ENCODE results near the gene KCNK17.

The KCNK17 gene

DNA sequence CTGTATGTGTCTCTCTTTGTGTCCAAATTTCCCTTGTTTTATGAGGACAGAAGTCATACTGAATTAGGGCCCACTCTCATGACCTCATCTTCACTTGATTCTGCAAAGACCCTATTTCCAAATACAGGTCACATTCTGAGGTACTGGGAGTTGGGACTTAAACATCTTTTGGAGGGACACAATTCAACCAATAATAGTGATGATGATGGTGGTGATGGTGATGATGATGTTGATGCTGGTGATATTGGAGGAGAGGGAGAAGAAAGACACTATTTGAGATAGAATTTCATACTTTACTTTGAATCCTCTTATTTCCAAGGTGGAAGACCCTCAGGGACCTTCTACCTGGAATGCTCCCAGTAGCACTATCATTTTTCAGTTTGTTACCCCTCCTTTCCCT lies 63.7 kb downstream of the KCNK17 start:
- H3K4me3 ChIP-seq (ENCODE audit: low read depth, low read length): no peak overlapping the region
- no peak overlapping the region for H3K27ac ChIP-seq
- DNase-seq: no peak
- TF ChIP-seq, protein P1, sequence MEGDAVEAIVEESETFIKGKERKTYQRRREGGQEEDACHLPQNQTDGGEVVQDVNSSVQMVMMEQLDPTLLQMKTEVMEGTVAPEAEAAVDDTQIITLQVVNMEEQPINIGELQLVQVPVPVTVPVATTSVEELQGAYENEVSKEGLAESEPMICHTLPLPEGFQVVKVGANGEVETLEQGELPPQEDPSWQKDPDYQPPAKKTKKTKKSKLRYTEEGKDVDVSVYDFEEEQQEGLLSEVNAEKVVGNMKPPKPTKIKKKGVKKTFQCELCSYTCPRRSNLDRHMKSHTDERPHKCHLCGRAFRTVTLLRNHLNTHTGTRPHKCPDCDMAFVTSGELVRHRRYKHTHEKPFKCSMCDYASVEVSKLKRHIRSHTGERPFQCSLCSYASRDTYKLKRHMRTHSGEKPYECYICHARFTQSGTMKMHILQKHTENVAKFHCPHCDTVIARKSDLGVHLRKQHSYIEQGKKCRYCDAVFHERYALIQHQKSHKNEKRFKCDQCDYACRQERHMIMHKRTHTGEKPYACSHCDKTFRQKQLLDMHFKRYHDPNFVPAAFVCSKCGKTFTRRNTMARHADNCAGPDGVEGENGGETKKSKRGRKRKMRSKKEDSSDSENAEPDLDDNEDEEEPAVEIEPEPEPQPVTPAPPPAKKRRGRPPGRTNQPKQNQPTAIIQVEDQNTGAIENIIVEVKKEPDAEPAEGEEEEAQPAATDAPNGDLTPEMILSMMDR (IDR thresholded peaks at IDR 0.05; ENCODE audit: low read depth, low read length, missing control alignments): no peak
- H3K27me3 ChIP-seq (replicated peaks): no peaks in the 10 kb centered on the region
- in situ Hi-C loops (cut with HindIII; ENCODE audit: low pct_ligation_motif_present, low sequenced_read_pairs): no loop called here
- no peaks in the 10 kb centered on the region for H3K36me3 ChIP-seq (replicated peaks)

DNA sequence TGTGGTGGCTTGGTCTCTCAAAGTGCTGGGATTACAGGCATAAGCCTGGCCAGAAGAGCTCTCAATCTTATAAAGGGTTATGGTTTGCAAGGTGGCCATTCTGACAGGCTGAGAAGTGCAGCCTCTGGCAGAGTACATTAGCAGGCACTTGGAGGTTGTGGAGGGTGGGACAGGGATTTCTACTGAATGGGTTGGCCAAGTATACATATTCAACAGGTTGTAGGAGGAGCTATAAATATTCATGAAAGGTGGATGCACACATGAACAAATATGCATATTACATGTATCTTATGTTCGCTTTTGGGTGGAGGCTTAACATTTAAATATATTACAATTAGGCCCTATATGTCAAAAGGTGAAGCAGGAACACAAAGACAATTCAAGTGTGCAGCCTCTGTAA lies 64.9 kb downstream of the KCNK17 start:
- in situ Hi-C loops (cut with HindIII; ENCODE audit: low pct_ligation_motif_present, low sequenced_read_pairs): no loop called here
- TF ChIP-seq, protein P1 (IDR thresholded peaks at IDR 0.05; ENCODE audit: low read depth, low read length, missing control alignments): no peak

More for the DNA sequence above, 64.9 kb downstream of the KCNK17 start:
- Histone ChIP-seq H3K27ac (no peak overlapping the region), H3K4me3 (ENCODE audit: low read depth, low read length) (no peak overlapping the region), H3K36me3 (replicated peaks) (no peaks in the 10 kb centered on the region), H3K27me3 (replicated peaks) (no peaks in the 10 kb centered on the region)
- no peak for DNase-seq
